Measurements from ENCODE around the gene PRICKLE2. TPM values are rescaled to one million over a fixed set of nuclear protein-coding genes. Genes with fewer than 3 reads are reported as not detected.

Gene PRICKLE2
- total RNA-seq, 1 experiment from 2014 or later = 1.5 TPM

DNA sequence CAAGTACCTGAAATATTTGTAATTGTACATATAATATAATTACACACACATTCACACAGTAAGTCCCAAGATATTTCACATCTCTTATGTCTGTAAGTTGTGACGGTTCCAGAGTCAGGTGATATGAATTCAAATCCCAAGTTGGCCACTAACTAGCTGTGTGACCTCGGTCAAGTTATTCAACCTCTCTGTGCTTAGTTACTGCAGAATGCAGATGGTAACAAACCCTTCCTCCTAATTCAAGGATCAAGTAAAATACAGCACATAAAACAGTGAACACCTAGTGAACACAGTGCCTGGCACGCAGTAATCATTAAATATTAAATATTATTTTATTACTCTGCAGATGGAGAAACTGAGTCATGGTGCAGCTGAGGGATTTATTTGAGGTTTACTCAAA is 6.9 kb downstream of the PRICKLE2 start:
- H3K27me3 ChIP-seq (ENCODE audit: control insufficient read depth, insufficient read depth, low read length) = peaks cover 14% of the 10 kb centered on the region
- no peak overlapping the region for H3K4me3 ChIP-seq (ENCODE audit: insufficient read depth, low read depth, low read length)
- no peak for DNase-seq
- H3K36me3 ChIP-seq (replicated peaks; ENCODE audit: control insufficient read depth, insufficient read depth, low read length) = no peaks in the 10 kb centered on the region

DNA sequence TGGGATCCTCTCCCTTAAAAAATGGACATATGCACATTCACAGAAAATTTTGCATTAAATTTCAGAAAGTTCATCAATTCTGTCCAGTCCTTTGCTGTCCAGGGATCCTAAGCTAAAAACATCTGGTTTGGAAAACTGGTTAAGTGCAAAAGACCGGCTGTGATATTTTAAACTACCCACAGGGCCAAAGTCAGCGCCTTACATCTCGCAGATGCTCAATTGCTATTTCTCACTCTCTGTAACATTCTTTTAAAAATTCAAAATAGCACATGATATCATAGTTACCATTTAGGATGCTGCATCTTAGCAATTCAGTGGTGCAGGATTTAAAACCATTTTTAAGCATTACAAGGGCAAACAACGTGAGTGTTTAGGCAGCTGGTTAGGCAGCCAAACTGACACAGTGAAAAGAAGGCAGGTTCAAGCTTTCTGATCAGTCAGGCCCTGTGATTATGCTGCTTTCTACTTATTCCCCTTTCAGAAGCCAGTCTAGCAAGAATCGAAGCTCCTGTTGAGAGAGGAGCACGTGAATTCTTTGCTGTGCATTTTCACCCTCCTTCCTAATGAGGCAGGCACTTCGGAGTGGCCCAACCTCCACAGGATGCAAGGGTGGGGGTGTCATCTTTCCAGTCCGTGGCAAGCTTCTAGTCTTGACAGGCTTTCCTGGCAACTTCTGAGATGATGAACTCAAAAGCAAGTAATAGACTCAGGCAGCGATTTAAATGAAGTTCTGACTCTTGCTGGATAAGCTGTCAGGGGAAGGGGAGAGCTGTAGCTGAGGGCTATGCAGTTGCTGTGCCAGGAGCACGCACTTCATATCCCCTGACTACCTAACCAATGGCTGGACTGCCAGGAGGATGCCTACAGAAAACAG is 8.8 kb downstream of the PRICKLE2 start:
- Histone ChIP-seq H3K27me3 (ENCODE audit: control insufficient read depth, insufficient read depth, low read length) (peaks cover 14% of the 10 kb centered on the region), H3K36me3 (replicated peaks; ENCODE audit: control insufficient read depth, insufficient read depth, low read length) (no peaks in the 10 kb centered on the region), H3K4me3 (ENCODE audit: insufficient read depth, low read depth, low read length) (no peak overlapping the region)
- no peak for DNase-seq

DNA sequence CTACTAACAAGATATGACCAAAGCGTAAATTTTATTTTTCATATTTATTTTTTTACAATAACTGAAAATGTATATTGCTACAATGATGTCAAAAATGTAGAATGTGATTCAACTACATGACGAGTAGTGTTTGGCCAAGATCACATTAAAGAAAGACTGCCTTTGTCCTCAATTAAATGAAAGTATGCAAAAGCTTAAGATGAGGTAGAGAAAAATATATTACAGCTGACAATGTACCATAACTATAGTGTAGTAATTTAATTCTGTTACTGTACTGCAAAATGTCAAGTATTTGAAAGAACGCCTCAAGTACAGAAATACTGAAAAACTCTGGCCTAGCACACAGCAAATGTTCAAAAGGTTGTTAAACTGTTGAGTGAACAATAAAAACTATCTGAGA is 9.7 kb downstream of the PRICKLE2 start:
- H3K36me3 ChIP-seq (replicated peaks; ENCODE audit: control insufficient read depth, insufficient read depth, low read length) = no peaks in the 10 kb centered on the region
- H3K27me3 ChIP-seq (ENCODE audit: control insufficient read depth, insufficient read depth, low read length) = peaks cover 13% of the 10 kb centered on the region
- no peak for DNase-seq
- no peak overlapping the region for H3K4me3 ChIP-seq (ENCODE audit: insufficient read depth, low read depth, low read length)

DNA sequence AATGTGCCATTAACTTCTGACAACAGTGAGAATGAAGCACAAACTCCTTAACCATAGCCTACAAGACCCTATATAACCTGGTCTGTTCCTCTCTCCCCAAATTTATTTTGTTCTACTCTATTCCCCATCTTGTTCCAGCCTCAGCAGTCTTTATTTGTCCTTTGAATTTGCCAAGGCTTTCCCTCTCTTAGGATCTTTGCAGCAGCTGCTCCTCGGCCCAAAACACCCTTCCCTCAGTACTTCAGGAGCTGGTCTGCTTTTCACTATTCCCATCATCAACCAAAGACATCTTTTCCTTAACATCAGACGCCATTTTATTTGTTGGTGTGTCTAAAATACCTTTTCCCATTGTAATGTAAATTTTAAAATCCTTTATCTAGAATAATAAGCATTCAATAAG is 10.2 kb downstream of the PRICKLE2 start:
- no peak for DNase-seq
- H3K36me3 ChIP-seq (replicated peaks; ENCODE audit: control insufficient read depth, insufficient read depth, low read length) = no peaks in the 10 kb centered on the region
- no peak overlapping the region for H3K4me3 ChIP-seq (ENCODE audit: insufficient read depth, low read depth, low read length)
- H3K27me3 ChIP-seq (ENCODE audit: control insufficient read depth, insufficient read depth, low read length) = peaks cover 10% of the 10 kb centered on the region

DNA sequence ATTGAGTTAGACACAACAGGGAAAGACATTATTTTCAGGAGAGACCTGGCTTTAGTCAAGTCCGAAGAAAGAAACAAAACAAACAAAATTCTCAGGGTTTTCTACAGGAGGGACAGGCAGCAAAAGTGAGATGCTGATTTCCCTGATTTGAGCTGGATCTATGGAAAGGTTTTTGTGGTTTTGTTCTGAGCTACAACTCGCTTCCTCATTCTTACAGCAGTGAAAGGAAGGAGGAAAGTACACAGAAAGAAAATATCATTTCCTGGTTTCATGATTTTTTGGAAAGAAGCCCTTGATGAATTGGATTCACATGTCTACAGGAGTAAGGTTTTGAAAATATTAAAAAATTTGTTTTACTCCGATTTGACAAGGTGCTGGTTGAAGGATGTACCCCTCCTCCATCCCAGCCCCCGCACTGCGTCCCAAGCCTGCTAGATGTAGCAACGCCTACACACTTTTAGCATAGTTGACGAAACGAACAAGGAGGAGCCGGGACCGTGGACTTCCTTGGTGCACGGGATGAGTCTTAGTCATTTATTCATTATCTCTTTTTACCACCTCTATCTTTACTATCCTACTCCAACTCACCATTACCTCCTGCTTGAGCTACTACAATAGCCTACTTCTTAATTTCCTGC is 10.8 kb downstream of the PRICKLE2 start:
- Histone ChIP-seq H3K27me3 (ENCODE audit: control insufficient read depth, insufficient read depth, low read length) (peaks cover 7% of the 10 kb centered on the region), H3K4me3 (ENCODE audit: insufficient read depth, low read depth, low read length) (no peak overlapping the region), H3K36me3 (replicated peaks; ENCODE audit: control insufficient read depth, insufficient read depth, low read length) (no peaks in the 10 kb centered on the region)
- DNase-seq = no peak

DNA sequence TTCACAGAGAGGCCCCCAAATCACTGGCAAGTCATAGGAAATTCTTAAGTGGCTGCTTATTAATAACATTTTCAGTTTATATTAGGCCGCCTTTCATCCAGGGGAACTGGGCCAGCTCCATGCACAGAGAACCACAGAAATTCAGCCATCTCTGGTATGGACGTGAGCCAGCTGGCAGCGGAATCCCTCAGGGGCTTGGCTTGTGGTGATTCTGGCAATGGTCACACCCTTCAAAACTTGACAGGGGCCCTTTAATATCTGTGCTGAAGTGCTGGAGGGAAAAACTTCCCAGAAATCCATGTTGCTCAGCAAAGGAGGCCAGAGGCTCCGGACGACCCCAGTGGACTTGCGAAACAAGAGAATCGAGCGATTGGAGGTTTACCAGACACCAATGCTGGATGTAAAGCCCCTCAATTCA is 11.3 kb downstream of the PRICKLE2 start:
- no peaks in the 10 kb centered on the region for H3K36me3 ChIP-seq (replicated peaks; ENCODE audit: control insufficient read depth, insufficient read depth, low read length)
- H3K4me3 ChIP-seq (ENCODE audit: insufficient read depth, low read depth, low read length) = no peak overlapping the region
- no peak for DNase-seq
- H3K27me3 ChIP-seq (ENCODE audit: control insufficient read depth, insufficient read depth, low read length) = peaks cover 3% of the 10 kb centered on the region

DNA sequence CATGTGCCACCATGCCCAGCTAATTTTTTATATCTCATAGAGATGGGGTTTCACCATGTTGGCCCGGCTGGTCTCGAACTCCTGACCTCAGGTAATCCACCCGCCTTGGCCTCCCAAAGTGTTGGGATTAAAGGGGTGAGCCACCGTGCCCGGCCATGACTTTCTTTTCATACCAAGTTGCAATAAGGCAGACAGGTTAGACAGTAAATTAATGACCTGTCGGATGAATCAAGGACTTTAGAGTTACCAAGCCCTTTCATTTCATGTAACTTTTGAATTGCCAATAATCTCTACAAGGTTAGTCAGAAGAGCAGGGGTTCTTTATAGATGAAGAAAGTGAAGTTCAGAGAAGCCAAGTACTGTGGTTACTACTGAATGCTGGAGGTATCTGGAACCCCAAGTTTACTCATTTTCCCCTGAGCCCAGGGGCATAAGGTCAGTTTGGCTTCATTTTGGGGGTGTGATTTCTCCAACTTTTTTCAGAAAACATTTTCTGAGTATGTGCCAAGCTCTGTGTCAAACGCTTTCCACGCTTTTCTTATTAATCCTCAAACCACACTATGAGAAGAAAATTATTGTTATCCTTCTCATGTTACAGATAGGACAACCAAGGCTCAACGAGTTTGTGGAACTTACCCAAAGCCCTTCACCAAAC is 11.9 kb downstream of the PRICKLE2 start:
- H3K4me3 ChIP-seq (ENCODE audit: insufficient read depth, low read depth, low read length) = no peak overlapping the region
- no peaks in the 10 kb centered on the region for H3K36me3 ChIP-seq (replicated peaks; ENCODE audit: control insufficient read depth, insufficient read depth, low read length)
- peaks cover 3% of the 10 kb centered on the region for H3K27me3 ChIP-seq (ENCODE audit: control insufficient read depth, insufficient read depth, low read length)
- no peak for DNase-seq

DNA sequence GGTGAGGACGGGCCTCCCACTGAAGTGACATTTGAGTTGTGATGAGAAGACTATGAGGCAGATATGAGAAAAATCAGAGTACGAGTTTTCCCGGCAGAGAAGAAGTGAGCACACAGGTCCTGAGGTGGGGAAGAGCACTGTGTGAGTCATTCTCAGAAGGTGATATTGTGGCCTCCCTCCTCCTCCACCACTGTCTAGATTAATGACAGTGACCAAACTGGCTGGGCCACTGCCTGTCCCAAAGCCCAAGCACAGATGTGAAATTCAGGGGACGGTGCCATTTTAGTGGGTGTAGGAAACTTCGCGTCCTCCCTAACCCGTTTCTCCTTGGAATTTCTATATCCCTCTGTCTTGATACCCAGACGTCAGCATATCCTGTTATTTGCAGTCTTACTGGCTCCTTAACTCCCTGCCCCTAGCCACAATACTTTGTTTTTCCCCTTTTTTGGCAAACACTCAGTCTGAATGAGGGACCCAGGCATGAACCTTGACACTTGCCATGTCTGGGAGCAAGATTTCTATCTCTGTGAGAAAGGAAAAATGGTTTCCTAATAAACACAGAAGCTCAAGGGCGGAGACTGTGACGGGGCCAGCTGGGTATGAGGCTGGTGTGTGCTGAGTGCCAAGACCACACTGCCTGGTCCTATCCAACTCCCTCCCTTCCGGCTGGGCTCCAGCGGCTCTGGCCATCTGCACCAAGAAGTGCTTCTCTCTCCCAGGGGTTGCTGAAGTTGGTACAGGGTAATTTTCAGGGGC is 15.2 kb downstream of the PRICKLE2 start:
- Histone ChIP-seq H3K4me3 (ENCODE audit: insufficient read depth, low read depth, low read length) (no peak overlapping the region), H3K36me3 (replicated peaks; ENCODE audit: control insufficient read depth, insufficient read depth, low read length) (no peaks in the 10 kb centered on the region), H3K27me3 (ENCODE audit: control insufficient read depth, insufficient read depth, low read length) (no peaks in the 10 kb centered on the region)
- no peak for DNase-seq

DNA sequence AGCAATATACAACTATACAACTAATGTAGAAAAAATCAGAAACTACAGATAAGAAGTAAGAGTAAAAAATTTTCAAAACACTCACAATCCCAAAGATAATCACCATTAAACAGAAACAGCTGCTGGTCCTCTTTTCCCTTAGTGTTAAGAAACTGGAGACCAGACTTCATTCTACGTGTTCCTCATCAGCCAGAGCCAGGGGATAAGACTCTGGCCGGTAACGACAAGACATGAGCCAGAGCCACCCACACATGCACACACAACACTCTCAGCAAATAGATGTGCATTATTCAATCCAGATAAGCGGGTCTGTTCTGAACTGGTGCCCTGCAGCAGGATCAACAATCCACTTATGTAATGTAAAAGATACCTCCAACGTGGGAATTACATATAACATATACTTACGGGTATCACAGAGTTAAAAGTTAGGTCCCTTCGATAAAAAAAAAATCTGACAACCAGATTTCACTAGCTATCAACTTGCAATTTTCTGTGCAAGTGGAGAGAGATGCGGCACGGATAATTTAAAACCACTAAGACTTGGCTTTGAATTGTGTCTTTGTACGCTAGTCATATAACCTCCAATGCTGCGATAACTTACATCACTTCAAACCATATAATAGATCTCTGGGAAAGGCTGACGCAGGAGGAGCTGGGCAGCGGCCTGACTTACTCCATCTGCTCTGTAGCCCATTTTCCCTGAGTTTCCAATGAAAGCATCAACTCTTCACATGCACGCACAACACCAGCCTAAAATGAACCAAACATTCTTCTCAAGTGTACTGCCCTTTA is 17.8 kb downstream of the PRICKLE2 start:
- no peak for DNase-seq
- no peak overlapping the region for H3K4me3 ChIP-seq (ENCODE audit: insufficient read depth, low read depth, low read length)
- no peaks in the 10 kb centered on the region for H3K27me3 ChIP-seq (ENCODE audit: control insufficient read depth, insufficient read depth, low read length)
- H3K36me3 ChIP-seq (replicated peaks; ENCODE audit: control insufficient read depth, insufficient read depth, low read length) = no peaks in the 10 kb centered on the region

DNA sequence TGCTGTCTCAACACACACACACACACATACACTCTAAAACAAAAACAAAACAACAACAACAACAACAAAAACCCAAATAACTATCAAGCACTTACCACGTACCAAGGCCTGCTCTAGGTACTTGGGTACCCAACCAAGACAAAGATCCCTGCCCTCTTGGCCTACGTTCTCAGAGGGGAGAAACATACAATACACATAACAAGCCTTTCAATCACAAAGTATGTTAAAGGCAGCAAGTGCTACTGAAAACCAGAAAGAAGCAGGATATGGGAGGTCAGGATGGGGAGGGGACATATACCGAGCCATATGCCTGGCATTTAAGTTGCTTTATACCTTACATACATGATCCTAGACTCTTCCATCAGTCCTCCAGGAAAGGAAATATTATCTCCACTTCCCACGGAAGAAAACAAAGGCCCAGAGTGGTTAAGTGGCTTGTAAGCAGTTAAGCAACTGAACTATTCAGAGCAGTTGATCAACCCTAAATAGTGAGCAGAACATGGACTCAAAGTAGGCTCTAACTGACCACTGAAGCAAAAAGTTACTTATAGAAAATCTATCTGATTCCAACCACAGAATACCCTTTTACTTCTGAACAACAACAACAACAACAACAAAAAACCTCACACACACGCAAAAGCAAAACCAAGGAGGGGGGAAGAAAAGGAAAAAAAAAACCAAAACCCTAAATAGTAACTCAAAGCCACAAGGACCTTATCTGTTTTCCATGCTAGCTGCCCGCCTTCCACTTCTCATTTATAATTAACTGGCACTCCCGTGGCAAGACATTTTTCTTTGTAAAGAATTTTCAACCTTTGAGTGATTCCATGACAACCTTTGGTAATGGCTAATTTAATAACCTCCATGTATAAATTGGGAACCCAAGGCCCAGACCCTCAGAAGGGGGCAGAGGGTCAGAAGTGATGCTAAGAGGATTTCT is 21.0 kb downstream of the PRICKLE2 start:
- DNase-seq = no peak
- Histone ChIP-seq H3K4me3 (ENCODE audit: insufficient read depth, low read depth, low read length) (no peak overlapping the region), H3K27me3 (ENCODE audit: control insufficient read depth, insufficient read depth, low read length) (no peaks in the 10 kb centered on the region), H3K36me3 (replicated peaks; ENCODE audit: control insufficient read depth, insufficient read depth, low read length) (no peaks in the 10 kb centered on the region)

DNA sequence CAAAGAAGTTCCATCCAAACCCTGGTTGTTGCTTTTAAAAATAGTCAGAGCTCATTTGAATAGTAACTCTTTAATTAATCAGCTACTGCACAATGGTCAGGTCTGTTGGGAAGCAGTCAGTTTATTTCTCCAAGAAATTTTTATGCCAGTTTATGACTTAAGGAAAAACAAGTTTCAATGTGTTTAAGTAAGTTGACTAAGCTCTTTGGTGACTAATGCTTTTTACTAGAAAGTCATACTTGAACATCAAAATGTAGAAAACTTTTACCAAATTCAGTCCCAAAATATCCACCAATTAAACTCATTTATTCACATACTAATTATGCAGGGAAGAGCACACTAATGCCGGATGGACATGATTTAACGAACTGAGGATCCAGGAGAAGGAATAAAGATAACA is 22.1 kb downstream of the PRICKLE2 start:
- no peaks in the 10 kb centered on the region for H3K36me3 ChIP-seq (replicated peaks; ENCODE audit: control insufficient read depth, insufficient read depth, low read length)
- no peak for DNase-seq
- no peaks in the 10 kb centered on the region for H3K27me3 ChIP-seq (ENCODE audit: control insufficient read depth, insufficient read depth, low read length)

DNA sequence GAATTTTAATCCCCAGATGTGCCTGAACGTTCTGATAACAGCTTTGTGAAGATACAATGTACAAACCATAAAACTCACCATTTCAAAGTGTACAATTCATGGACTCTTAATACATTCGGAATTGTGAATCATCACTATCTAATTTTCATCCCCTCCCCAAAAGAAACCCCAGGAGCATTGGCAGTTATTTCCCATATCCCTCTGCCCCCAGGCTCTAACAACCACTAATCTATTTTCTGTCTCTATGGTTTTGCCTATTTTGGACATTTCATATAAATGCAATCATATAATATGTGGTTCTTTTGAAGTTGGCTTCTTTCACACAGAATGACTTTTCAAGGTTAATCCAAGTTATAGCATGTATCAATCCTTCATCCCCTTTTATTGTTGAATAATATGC is 25.3 kb downstream of the PRICKLE2 start:
- no peaks in the 10 kb centered on the region for H3K36me3 ChIP-seq (replicated peaks; ENCODE audit: control insufficient read depth, insufficient read depth, low read length)
- DNase-seq = no peak
- H3K4me3 ChIP-seq (ENCODE audit: insufficient read depth, low read depth, low read length) = no peak overlapping the region
- no peaks in the 10 kb centered on the region for H3K27me3 ChIP-seq (ENCODE audit: control insufficient read depth, insufficient read depth, low read length)

More for the DNA sequence above, 22.1 kb downstream of the PRICKLE2 start:
- H3K4me3 ChIP-seq (ENCODE audit: insufficient read depth, low read depth, low read length) = no peak overlapping the region
